Measurements from ENCODE around the gene HHIPL2.

DNA sequence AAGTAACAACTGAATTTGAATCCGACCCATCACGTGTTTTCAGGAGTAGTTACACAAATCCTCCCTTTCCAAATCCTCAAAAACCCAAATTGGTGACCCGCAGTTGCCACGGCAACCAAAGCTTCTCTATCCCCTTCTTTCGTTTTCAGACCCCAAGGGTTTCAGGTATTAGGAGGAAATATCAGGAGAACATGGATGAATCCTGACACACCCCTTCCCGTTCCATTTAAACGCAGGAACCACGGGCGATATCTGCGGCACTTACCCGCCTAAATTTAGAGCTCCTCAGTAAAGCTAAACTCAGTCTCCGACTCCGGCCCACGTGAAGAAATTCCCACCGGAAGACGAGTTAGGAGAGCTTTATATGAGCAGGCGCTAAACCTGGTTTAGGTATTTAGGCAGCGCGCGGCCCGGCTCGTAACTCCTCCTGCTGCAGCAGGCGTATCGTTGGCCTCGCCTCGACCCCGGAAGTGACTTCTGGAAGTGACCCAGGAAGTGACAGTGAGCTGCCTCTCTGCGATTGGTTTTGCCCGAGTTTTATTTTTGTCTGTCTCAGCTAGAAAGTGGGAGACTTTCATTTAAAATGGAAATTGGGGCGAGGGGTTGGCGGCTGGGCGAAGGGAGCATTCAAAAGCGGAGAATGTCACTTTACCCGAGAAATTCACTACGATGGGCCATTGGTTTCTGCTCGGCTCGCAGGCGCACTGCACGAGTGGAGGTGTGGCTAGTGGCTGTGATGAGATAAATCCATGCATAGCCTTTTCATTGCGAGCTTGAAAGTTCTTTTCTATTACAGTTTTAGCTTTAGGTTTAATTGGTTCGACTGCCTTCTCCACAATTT, 41.8 kb upstream of the HHIPL2 start, which contains the start of gene TAF1A:
- TF ChIP-seq TCF7L2 (IDR thresholded peaks at IDR 0.05; ENCODE audit: low read depth, low read length) (no peak), SIN3A (IDR thresholded peaks at IDR 0.05; ENCODE audit: borderline replicate concordance, insufficient read depth, low read depth, low read length) (no peak; the same call in 1 of the 2 replicates)
- TF ChIP-seq, protein P1, sequence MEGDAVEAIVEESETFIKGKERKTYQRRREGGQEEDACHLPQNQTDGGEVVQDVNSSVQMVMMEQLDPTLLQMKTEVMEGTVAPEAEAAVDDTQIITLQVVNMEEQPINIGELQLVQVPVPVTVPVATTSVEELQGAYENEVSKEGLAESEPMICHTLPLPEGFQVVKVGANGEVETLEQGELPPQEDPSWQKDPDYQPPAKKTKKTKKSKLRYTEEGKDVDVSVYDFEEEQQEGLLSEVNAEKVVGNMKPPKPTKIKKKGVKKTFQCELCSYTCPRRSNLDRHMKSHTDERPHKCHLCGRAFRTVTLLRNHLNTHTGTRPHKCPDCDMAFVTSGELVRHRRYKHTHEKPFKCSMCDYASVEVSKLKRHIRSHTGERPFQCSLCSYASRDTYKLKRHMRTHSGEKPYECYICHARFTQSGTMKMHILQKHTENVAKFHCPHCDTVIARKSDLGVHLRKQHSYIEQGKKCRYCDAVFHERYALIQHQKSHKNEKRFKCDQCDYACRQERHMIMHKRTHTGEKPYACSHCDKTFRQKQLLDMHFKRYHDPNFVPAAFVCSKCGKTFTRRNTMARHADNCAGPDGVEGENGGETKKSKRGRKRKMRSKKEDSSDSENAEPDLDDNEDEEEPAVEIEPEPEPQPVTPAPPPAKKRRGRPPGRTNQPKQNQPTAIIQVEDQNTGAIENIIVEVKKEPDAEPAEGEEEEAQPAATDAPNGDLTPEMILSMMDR (IDR thresholded peaks at IDR 0.05), result no peak
